HTR-8/SVneo (cell line): ENCODE data around the gene RAB38.

Experiments used
- DNase-seq: peaks from one replicate; pipeline ENCODE4 v3.0.0; 2011; ENCODE audit warnings: low spot score, mixed read lengths; ENCODE audit not compliant: insufficient read length
- FAIRE-seq: peaks from 2 replicates; lab custom pipeline; 2011; peaks lifted over from hg19 to GRCh38; lab: Jason Lieb, UNC

Gene RAB38

DNA sequence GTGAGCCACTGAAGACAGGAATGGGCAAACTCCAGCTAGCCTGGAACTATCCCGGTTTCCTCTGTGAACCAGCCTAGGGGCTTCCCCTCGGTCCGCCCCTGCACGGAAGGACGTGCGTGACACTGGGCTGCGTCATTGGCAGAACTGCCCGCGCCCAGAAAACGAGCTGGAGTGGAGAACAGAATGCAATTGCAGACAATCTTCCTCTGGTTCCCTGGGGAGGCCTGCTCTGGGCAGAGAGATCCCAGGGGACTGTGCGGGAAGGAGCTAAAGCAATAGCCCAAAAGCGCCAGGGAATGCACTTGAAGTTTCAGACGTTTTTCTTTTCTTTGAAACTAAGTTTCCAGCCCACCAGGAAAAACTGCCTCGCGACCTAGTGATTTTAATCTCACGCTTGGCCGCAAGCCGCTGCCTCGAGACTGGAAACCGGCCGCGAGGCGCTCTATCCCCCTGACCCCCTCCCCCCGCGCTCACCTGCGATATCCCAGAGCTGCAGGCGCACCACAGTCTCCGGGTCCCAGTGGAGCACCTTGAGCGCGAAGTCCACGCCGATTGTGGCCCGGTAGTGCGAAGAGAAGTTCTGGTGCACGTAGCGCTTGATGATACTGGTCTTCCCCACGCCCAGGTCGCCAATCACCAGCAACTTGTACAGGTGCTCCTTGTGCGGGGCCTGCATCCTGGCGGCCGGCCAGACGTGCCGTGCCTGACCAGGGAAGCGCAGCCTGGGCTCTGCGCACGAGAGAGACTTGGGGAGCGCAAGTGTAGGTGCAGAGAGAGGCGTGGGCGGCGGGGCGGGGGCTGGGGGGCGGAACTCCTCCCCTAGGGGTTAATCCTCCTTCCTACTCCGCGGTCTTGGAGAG, at the start of gene RAB38:
Gene RAB38, minus strand, starts transcription at position 735 of the 860 bp plus-strand sequence. Its CDS starts 59 bp downstream, at position 676.
- no peak for FAIRE-seq
- no peak for DNase-seq

DNA sequence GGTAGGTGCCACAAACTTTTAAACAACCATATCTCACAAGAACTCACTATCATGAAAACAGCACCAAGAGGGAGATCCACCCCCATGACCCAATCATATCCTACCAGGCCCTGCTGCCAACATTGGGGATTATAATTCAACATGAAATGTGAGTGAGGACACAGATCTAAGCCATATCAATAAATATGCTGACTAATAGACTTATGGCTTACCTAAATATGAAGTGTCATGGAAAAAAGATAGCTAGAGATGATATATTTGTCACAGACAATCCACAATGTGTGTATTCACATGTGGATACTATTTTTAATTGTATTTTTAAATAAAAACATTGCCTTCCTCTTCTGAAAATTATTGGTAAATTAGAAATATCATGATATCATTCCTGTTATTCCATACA, 38.2 kb upstream of the RAB38 start:
- no peak for DNase-seq
- no peak for FAIRE-seq

DNA sequence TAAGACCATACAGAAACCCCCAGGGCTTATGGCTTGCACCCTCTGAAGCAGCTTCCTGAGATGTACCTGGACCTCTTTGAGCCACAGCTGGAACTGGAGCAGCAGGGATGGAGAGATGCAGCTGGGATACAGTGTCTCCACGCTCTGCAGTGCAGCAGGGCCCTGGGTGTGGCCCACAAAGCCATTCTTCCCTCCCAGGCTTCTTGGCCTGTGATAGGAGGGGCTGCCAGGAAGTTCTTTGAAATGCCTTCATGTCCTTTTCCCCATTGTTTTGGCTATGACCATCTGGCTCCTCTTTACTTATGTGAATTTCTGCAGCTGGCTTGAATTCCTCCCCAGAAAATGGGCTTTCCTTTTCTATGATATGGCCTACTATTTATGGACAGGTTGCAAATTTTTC, 37.1 kb upstream of the RAB38 start:
- FAIRE-seq: no peak
- no peak for DNase-seq

DNA sequence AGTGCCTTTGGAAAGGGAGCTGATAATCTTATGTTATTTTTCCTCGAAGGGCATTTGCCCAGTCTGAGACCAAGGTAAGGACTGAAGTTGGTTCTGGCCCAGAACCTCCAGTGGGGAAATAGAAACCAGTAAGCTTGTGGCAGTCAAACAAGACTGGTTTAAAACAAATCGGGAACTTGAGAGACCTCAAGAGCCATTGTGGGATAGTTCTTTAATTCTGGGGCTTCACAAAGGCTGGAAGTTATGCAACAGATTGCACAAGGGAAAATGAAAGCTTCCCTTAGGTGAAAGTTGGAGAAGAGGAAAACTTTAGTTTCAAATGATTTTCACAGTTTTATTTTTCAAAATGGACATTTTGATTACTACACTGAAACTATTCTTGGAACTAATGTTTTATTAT, 33.5 kb upstream of the RAB38 start:
- no peak for DNase-seq
- no peak for FAIRE-seq

DNA sequence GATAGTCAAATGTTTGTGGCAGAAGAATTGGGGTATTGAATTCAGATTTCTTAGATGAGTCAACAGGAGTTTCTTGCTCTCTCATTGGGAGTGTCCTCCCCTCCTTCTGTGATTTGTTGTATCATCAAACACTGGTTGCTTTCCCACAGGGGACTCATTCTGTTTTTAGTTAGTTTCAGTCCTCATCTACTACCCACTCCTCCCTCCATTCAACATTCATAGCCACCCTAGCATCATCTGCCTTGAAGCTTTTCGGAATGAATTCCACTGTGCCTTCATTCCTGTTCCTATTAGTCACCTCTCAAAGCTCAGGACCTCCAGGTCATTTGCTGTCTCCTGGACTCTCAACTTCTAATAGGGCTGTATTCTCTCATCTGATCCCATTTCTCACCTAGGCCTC, 31.5 kb upstream of the RAB38 start:
- DNase-seq (no peak), FAIRE-seq (no peak)

DNA sequence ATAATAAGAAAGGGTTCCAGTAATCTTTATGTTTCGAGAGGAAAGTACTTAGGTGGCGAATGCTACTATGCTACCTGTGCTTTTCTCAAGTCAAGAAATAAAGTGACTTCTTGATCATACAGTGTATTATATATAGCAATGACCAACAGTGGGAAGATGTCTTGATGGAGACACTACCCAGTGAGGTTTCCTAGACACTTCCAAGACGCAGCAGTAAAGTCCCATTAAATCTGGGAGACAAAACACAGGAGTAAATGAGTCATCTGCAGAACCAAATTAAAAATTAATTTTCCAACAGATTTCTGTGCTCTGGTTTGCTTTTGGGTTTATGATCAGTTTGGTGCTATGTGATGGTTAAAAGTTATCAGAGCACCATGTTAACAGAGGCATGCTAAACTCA, 29.1 kb upstream of the RAB38 start:
- DNase-seq: no peak
- no peak for FAIRE-seq

DNA sequence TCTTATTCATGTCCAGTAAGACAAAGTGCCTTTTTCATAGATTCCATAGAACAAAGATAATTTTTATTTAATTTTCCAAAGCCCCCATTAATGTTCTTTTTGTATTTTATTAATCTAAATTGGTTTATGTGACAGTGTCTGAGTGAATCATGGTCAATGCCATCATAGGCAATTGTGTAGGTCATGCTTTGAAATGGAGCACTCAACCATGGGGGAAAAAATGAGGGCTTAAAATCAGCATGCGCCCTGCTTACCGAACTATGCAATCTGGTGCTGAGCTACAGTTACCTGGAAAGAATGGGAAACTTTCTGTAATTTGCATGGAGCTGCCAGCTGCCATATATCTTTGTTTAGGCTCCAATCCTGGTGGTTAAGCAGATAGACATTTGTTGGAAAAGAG, 28.4 kb upstream of the RAB38 start:
- DNase-seq (no peak), FAIRE-seq (no peak)

DNA sequence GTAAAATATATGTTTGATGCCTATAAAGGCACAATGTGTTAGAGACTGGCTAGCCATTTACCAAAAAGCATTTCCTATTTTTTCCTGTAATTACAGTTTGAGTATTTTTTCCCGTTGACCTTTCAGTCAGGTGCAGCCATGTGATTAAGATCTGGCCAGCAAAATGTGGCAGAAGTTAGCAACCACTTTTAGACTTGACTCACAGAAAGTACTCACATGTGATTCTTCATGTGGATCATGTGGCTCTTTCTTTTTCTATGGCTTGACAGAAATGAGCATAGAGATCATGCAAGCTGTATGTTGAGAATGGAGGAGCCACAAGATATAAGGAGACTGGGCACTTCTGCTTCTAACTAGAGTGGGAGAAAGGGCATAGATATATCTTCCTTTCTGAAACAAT, 27.3 kb upstream of the RAB38 start:
- DNase-seq (no peak), FAIRE-seq (no peak)

DNA sequence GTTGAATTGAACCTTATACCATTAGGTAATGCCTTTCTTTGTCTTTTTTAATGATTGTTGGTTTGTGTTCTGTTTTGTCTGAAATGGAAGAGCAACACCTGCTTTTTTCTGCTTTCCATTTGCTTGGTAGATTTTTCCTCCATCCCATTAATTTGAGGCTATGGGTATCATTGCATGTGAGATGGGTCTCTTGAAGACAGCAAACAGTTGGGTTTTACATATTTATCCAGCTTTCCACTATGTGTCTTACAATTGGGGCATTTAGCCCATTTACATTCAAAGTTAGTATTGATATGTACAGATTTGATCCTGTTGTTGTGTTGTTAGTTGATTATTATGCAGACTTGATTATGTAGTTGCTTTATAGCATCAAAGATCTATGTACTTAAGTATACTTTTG, 21.1 kb upstream of the RAB38 start:
- DNase-seq (no peak), FAIRE-seq (no peak)

DNA sequence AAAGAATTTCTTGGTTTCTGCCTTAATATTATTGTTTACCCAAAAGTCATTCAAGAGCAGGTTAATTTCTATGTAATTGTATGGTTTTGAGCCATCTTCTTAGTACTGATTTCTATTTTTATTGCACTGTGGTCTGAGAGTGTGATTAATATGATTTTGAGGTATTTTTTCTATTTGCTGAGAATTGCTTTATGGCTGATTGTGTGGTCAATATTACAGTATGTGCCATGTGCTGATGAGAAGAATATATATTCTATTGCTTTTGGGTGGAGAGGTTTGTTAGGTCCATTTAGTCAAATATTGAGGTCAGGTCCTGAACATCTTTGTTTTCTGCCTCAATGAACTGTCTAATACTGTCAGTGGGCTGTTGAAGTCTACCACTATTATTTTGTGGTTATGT, 20.7 kb upstream of the RAB38 start:
- no peak for DNase-seq
- FAIRE-seq: no peak

DNA sequence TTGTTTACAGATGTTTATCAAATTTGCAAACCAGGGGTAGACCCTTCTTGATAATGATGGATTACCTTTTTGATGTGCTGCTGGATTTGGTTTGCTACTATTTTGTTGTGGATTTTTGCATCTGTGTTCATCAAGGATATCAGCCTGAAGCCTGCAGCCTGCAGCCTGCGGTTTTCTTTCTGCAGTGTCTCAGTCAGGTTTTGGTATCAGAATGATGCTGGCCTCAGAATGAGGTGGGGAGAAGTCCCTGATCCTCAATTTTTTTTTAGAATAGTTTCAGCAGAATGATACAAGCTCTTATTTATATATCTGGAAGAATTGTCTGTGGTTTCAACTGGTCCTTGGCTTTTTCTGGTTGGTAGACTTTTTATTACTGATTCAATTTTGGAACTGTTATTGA, 19.7 kb upstream of the RAB38 start:
- DNase-seq: no peak
- no peak for FAIRE-seq

DNA sequence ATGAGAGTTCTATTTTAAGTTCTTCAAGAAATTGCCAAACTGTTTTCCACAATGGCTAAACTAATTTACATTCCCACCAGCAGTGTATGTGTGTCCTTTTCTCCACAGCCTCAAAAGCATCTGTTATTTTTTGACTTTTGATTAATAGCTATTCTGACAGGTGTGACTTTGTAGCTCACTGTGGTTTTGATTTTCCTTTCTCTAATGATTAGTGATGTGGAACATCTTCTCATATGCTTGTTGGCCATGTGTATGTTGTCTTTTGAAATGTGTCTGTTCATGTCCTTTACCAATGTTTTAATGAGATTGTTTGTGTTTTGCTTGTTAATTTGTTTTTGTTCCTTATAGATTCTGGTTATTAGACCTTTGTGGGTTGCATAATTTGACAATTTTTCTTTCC, 18.0 kb upstream of the RAB38 start:
- no peak for DNase-seq

DNA sequence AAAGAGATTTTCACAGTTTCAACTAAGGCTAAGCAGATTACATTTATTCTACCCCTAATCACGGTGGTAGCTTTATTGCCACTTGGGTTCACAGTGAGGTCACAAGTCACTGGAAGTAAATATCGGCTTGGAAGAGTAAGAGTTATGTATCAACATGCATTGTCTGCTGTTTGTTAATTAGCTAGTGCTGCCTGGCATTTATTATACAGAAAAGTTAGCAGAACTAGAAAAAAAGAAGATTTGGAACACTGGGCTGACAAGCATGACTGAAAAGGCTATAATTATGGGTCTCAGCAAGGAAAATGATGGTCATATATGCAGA, 13.7 kb upstream of the RAB38 start:
- no peak for FAIRE-seq

More for the DNA sequence above, 18.0 kb upstream of the RAB38 start:
- no peak for FAIRE-seq

DNA sequence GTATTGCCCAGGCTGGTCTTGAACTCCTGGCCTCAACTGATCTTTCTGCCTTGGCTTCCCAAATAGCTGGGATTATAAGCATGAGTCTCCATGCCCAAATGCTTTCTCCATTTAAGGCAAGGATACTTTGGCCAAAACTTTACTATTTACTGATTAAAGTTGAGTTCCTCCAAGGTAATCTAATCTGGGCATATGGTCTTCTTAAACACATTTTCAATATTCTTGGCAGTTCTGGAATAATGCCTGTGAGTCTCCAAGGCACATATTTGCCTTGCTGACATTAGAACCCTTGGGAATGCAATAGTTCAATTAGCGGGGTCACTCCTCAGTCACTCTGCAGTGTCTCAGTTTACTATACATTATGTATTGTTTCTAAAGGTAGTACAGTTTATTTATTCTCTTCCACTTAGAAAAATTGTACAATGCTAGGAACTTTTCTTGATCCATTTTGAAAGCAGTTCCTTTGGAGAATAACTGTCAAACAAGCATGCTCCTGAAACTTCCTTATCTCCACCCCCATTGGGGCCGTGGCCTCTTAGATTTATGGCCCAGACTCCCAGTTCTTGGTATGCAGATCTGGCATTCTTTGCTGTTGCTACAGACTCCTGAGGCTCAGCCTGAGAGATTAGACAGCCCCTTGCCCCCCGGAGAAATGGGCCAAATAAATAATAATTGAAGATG, 13.1 kb upstream of the RAB38 start:
- FAIRE-seq: no peak
- peak; percentile 25 for DNase-seq

More for the DNA sequence above, 13.7 kb upstream of the RAB38 start:
- no peak for DNase-seq

DNA sequence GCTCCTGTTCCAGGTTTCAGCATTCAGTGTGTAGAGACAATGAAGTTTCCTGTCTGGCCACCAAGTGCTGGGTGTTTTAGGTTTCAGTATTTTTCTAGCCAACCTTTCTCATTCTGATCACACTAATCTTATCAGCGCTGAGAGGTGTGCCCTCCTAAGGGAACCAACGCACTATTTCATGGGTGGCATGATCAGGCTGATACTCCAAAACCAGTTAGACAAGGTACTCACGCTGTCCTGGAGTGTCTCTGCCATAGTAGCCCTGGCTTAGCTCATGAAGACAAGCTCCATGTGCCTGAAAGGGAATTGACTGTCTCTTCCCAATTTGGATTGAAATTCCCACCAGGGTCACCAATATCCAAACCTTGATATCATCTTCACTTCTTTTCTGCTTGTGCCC, 8.0 kb upstream of the RAB38 start:
- DNase-seq (no peak), FAIRE-seq (peak; percentile 16)

DNA sequence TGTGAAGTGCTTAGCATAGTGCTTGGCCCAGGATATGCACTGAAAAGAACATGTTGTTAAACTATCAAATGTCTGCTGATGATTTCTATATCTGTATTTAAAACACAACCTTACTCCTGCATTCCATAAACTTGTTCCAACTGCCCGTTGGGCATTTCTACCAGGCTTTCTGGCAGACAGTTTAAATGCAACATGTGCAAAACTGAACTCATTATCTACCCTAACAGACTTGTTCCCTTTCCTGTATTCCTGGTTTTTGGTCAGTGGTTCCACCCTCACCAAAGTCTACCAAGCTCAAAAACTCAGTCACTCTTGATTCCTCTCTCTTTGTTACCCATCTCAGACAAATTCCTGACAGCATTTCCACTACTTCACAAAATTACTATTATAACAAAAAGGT, 6.5 kb upstream of the RAB38 start:
- DNase-seq (no peak), FAIRE-seq (no peak)

DNA sequence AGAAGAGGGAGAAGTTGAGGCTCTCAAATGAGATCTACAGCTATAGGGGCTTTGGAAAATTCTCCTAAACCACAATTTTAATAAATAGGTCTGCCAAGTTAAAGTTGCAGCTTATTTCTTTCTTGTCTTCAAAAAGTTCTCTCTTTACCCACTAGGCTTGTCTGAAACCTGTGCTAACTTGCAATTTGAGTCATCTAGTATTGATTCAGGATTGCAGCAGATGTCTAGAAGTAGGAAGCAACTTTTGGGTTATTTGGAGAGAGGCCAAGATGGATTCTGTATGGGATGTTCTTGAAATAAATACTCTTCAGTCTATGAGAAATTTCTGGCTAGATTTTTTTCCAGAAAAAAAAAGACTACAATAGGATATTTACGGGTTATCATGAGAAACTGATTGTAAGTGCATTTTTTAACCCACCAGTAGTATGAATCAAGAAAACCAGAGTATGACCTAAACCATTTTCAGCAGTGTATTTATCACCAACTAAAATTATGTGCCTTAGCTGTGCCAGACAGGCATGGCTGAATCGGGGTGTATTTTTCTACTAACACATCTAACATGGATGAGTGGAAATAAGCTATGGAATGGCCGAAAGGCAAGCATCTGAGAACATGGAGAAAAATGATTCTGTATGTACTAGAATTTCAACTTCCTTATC, 4.9 kb upstream of the RAB38 start:
- FAIRE-seq: no peak
- DNase-seq: no peak

DNA sequence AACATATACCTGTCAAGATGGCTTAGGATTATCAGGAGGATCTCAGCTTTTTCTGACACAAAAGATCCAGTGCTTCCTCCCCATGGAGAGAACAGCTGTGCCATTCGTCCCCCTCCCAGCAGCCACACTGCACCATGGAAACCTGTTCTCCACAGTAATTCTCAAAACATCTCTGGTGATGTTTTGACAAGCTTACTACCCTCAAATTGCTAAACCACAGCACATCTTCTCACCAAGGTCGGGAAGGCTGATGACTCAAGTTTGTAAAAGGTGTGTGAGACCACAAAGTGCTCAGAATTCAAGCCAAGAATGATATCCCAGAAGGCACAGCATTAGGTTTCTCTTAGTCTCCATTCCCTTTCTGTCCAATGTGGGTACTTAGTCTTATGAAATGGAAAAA, 3.9 kb upstream of the RAB38 start:
- FAIRE-seq: no peak
- no peak for DNase-seq

DNA sequence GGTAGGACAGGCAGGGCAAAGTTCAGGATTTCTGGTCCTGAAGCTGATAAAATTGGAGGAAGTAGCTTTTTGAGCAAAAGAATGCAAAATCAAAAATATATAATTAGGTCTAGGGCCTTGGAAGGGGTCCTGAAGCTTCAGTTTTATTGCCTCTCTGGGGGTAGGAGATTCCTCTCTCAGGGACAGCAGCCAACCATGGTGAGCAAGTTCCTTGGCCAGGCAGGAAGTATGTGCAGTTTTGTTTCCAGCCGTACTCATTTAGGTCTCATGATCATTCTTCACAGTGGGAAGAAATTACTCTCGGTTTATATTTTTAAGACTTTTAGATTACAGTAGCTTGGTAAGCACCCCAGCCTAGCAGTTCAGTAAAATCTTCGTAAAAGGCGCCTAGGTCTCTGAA, 2.9 kb upstream of the RAB38 start:
- FAIRE-seq (no peak), DNase-seq (no peak)

DNA sequence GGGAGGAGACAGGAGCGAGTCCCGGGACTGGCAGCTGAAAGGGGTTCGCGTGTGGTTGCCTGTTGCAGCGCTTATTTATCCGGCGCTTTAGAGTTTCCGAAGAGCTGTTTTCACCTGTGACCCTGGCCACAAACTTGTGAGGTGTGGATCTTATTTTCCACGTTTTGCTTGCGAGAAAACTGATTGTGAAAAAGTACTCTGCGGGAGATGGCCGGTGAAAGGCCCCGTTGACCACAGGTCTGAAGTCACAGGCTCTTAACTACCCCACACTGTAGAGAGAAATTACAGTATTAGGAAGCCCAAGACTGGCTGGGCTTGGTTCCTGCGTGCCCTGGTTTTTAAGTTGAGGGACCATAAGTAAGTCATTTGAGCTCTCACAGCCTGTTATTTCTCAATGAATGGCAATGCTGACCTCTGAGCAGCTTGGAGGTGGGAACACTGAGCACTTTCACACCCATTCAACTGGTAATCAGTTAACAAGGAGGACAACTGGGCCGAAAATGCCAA, 379 bp upstream of the RAB38 start:
- FAIRE-seq (no peak), DNase-seq (no peak)

DNA sequence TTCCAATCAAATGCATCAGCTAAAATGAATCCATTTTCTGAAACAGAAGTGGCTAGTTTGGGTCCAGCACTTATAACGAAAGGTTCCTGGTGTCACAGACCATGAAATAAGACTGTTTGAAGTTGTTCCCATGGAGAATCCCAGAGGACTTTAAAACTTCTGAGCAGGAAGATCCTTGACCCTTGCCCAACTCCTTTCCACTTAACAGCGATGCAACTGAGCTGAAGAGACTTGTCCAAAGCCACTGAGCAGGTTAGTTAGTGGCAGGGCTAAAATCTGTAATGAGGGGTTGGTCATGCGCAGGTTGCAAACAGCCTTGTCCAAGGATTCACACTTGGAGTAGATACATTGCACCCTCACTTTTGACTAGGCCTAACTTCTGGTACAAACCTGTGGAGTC, 1.3 kb downstream of the RAB38 start:
- no peak for FAIRE-seq
- DNase-seq: no peak
